Panc1 (cell line): Measurements from ENCODE around the gene LRBA.

Experiments
- CTCF ChIP-seq: fragments of 450-650 bp; IDR thresholded peaks from 2 replicates; pipeline ENCODE4 v1.5.1; 2017; ENCODE audit warnings: mild to moderate bottlenecking
- POLR2AphosphoS5 ChIP-seq: IDR thresholded peaks from 2 replicates; pipeline ENCODE4 v1.6.1; 2012; ENCODE audit warnings: mild to moderate bottlenecking, low read depth, low read length, moderate library complexity

DNA sequence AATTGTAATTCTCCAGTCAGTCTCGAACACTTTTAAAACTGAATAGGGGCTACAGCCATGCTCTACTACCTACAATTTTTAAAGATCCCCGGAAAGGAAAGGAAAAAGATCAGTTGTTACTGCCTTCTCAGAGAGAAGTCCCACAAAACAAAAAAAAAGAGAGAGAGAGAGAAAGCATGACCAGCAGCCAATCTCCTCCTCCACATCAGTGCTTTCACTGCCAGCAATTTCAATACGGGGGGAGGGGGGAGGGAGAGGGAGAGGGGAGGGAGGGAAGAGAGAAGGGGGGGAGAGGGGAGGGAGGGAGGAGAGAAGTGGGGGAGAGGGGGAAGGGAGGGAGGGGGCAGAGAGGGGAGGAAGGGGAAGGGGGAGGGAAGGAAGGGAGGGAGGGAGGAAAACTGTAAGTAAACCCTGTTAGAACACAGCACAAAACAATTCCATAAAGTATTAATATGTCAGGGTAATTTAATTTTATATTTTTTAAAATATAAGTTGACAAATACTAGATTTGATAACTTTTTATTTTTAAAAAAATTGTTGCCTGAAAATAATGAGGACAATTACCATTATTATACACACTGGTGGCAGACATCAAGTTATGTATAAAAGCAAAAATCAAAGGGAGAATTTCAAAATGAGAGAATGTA, 108.0 kb downstream of the LRBA start:
- TF ChIP-seq CTCF (no peak), POLR2AphosphoS5 (no peak)
